Measurements from ENCODE around the gene NRK.
"Not testable (repeated sequence)": the region's sequence is repeated elsewhere in the genome, so short reads cannot be mapped to it uniquely, and the experiment has no call there.

The NRK gene

GRCh38 chrX:105894721-105895120 lies 72.4 kb downstream of the NRK start:
- no peak for DNase-seq (ENCODE audit: low read depth in 3 of 3)

DNA sequence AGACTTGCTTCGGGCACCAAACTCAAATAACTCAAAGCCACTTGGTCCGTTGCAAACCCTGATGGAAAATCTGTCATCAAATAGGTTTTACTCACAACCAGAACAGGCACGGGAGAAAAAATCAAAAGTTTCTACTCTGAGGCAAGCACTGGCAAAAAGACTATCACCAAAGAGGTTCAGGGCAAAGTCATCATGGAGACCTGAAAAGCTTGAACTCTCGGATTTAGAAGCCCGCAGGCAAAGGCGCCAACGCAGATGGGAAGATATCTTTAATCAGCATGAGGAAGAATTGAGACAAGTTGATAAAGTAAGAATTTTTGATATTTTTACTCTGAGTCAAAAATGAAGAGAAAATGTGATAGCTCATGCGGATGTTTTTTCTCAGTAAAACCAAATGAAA lies 87.2 kb downstream of the NRK start:
- DNase-seq (ENCODE audit: low read depth in 3 of 3), result no peak

- DNase-seq (ENCODE audit: low read depth in 3 of 3), result no peak
These were observed 88.3 kb downstream of the NRK start for GRCh38 chrX:105910563-105911105.

GRCh38 chrX:105945266-105945665 lies 122.9 kb downstream of the NRK start:
- no peak for DNase-seq (ENCODE audit: low read depth in 3 of 3)

DNA sequence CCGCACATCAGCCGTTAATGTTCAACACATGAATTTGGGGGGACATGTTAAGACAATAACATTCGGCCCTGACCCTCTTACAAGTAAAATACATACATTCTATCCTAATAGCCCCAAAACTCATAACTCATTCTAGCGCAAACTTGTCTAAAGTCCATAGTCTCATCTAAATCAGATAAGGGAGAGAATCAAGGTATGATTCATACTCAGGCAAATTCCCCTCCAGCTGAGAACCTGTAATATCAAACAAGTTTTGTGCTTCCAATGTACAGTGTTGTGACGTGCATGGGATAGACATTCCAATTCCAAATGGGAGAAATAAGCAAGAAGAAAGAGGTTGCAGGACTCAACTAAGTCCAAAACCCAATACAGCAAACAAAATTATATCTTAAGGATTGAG lies 147.1 kb downstream of the NRK start:
- DNase-seq (ENCODE audit: low read depth in 3 of 3), result no peak

DNA sequence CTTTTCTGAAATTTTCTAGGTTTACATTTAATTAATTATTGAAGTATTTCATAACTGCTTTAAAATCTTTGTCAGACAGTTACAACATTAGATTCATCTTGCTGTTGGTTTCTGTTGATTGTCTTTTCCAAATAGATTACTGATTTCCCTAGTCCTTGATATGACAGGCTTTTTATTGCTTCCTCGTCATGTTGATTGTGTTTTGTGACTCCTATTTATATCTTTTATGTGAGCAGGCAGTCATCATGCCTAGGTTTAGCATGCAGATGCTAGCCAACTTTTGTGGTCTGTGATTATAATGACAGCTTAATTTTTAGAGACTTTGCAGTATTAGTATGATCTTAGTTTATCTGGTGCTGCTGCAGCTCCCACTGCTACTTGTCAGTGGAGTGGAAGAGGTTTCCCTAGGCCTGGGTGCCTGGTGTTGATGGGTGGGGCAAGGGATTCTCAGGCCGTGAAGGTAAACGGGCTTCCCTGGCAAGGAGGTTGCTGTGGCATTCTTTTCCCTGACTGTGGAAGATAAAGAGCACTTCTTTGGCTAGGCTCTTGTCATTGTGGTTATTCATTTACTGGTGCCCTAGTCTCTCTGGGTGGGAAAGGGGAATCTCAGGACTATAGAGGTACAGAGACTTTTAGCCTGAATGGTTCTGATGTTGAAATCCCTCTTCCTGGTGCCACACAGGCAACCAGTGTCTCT lies 150.5 kb downstream of the NRK start:
- no peak for DNase-seq (ENCODE audit: low read depth in 3 of 3)

DNA sequence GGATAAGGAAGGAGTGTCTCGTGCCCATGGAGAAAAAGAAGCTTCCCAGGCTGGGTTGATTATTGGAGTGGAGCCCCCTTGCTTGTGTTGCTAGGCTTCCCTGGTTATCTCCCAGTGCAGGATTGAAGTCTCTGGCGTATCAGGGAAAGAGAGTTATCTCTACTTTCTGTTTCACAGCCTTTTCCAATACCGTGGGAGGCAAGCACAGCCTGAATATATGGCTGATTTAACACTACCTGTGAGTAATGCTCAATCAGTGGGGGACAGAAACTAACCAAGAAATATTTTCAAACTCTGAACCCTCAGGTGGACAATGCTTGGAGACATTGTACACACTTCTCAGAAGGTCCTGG lies 151.0 kb downstream of the NRK start:
- DNase-seq (ENCODE audit: low read depth in 3 of 3), result no peak

DNA sequence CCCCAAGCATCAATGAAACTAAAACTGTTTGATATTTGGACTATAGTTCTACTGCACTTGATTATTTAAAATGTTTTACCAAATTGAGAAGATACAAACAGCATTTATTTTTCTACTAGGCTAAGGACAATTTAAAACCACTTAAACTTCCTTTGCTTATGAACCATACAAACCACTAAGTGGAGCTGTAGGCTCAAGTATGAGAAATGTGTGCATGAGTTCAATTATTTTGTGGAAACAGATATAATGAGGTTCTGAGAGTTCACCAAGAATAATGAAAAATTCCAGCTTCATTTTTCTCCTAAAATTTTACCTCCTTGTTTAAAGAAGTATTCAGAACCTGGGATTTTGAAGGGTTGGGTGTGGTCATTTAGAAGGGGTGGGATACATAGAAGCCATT lies 153.0 kb downstream of the NRK start:
- DNase-seq (ENCODE audit: low read depth in 3 of 3), result no peak

DNA sequence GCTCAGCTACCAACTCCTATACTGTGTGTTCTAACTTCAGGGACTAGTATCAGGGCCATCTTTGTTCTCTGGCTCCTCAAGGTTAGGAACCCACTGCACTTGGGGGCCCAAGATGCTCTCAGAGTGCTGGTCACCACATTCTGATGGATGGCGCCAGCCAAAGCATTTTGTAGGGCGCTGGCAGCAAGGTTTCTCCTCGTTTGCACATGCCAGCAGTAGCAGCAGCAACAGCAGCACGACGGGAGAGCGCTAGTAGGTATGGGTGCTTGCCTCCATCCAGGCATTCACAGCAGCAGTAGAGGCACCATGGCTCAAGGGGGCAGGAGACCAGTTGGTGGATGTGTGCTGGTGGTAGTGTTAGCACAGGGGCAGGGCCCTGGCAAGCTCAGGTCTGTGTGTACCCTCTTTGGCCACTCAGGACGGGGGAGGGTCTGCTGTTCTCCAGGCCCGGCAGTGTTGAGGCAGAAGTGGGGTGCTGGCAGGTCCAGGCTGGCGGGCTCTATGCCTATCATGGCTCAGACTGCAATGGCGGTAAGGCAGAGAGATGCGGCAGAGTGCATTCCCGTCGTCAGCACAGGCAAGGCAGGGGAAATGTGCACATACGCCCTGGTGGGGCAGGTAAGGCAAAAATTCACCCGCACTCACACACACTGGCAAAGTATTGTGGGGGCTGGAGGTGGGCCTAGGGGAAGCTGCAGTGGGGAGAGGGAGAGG lies 159.6 kb downstream of the NRK start:
- DNase-seq (ENCODE audit: low read depth in 3 of 3), result no peak

DNA sequence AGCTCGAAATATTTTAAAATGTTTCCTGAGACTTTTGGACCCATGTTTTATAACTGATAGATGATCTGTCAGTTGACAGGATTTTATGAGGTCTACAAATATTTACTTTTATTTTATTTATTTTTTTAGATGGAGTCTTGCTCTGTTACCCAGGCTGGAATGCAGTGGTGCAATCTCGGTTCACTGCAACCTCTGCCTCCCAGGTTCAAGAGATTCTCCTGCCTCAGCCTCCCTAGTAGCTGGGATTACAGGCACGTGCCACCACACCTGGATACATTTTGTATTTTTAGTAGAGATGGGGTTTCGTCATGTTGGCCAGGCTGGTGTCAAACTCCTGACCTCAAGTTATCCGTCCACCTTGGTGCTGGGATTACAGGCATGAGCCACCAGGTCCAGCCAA lies 166.1 kb downstream of the NRK start:
- not testable (repeated sequence) for DNase-seq (ENCODE audit: low read depth in 3 of 3)

GRCh38 chrX:105999294-105999693 lies 177.0 kb downstream of the NRK start:
- DNase-seq (ENCODE audit: low read depth in 3 of 3), result no peak

DNA sequence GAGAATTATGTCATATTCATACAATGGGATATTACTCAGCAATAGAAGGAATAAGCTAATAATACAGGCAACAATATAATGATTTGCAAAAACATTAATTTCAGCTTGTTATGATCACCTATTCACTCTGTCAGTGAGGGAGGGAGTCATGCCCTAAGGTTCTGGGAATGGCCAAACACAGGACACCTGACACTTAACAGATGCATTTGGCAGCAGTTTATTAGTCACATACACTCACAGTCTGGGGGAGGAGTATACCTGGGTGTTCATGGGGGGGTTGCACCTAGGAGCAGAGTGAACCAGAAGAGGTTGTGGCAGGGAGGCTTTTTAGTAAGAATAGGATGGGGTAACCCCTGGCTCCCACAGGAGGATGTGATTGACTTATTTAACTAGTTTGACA lies 177.9 kb downstream of the NRK start:
- no peak for DNase-seq (ENCODE audit: low read depth in 3 of 3)

- not testable (repeated sequence) for DNase-seq (ENCODE audit: low read depth in 3 of 3)
These were observed 178.3 kb downstream of the NRK start for GRCh38 chrX:106000609-106001008.

- DNase-seq (ENCODE audit: low read depth in 3 of 3), result no peak
These were observed 183.3 kb downstream of the NRK start for GRCh38 chrX:106005684-106006083.

DNA sequence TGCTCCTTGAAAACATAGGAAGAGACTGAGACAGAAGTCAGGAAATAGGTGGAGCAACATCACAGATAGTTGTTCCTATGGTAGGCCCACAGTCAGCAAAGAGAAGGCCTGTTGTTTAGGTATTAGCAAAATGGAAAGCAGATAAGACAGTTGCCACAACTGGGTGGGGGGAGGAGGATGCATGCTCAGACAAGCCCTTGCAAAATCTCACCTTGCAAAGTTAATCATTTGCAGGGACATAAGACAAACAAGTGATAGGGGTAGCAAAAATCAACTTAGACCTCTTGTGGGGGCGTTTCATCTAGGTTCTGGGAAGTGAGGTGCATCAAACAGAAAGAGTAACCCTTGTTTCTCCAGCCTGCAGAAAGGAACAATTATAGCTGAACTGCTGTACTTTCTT lies 185.5 kb downstream of the NRK start:
- no peak for DNase-seq (ENCODE audit: low read depth in 3 of 3)
